Measurements from ENCODE around the gene ITM2B.

Gene ITM2B

DNA sequence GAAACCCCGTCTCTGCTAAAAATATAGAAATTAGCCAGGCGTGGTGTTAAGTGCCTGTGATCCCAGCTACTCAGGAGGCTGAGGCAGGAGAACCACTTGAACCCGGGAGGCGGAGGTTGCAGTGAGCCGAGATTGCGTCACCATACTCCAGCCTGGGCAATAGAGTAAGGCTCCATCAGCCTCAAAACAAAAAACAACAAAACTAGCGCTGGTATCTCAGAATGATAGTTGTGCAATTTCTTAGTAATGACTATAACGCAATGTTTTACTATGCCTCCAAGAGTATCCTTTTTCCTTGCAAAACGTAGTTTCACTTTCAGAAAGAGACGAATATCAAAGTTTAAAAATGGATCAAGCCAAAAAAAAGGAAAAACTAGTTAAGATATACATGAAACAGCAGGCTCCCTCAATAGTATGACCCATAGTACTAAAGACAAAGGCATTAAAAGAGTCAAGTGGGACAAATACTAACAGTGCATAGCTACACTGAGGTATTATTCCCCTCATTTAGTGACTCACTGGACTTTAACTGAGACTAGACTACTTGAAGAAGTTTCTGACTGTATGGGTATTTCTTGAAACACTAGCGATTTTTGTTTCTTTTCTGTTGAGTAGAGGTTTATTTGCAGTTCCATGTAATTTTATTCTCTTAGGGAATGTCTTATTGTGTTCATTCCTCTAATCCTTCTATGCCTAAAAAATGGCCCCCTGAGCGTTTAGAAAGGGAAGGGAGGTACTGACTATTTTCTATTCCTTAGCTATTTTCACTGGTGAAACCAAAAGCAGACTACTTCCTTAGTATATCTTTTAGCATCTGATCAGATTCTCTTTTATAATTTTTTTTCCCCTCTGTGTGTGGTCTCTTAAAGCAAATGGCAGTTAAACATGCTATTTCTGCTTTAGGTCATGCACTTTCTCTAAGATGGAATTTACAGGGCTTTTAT is 10.4 kb upstream of the ITM2B start:
- H3K4me3 ChIP-seq, result peak overlapping the region; percentile 27; the same call in 1 of the 2 replicates
- no peaks in the 10 kb centered on the region for H4K20me1 ChIP-seq
- no peaks in the 10 kb centered on the region for H3K36me3 ChIP-seq
- peak; percentile 74 for TF ChIP-seq Cebpa-rat (IDR thresholded peaks at IDR 0.05)
- no peak overlapping the region for H3K9ac ChIP-seq
- peaks cover 41% of the 10 kb centered on the region for H3K4me1 ChIP-seq
- H3K27ac ChIP-seq, result peak overlapping the region; percentile 25; the same call in 1 of the 2 replicates
- peak overlapping the region; percentile 81 for H3K4me2 ChIP-seq
- no peaks in the 10 kb centered on the region for H3K27me3 ChIP-seq
- peaks cover 6% of the 10 kb centered on the region for H3K9me3 ChIP-seq

GRCh38 chr13:48224701-48225100 is 8.3 kb upstream of the ITM2B start:
- Histone ChIP-seq H3K4me1 (peaks cover 39% of the 10 kb centered on the region), H3K4me3 (no peak overlapping the region), H3K9ac (no peak overlapping the region), H3K27me3 (no peaks in the 10 kb centered on the region), H4K20me1 (no peaks in the 10 kb centered on the region), H3K9me3 (no peaks in the 10 kb centered on the region), H3K36me3 (no peaks in the 10 kb centered on the region), H3K27ac (no peak overlapping the region), H3K4me2 (no peak overlapping the region)
- TF ChIP-seq Cebpa-rat (IDR thresholded peaks at IDR 0.05), result no peak

DNA sequence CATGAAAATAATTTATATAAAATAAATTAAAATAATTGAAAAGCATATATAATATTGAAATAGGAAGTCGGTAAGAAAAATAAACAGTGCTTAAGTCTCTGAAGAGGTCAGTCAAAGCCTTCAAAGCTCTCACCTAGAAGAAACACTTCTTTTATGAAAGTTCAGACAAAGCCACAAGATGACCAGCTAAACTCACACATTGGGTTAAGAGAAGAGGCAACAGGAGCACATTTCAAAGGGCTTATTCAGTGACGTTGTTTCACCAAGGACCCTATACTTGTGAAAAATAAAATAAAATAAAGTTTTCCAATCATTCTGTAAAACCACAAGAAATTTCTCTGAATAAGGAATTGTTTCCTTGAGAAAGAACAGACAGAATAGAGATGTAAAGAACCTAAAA is 2.5 kb upstream of the ITM2B start:
- no peaks in the 10 kb centered on the region for H3K27me3 ChIP-seq
- H3K9me3 ChIP-seq, result no peaks in the 10 kb centered on the region
- no peak overlapping the region for H3K27ac ChIP-seq
- no peak overlapping the region for H3K4me3 ChIP-seq
- TF ChIP-seq Cebpa-rat (IDR thresholded peaks at IDR 0.05), result no peak
- H3K9ac ChIP-seq, result no peak overlapping the region
- no peaks in the 10 kb centered on the region for H3K36me3 ChIP-seq
- no peak overlapping the region for H3K4me2 ChIP-seq
- H4K20me1 ChIP-seq, result peaks cover 13% of the 10 kb centered on the region
- H3K4me1 ChIP-seq, result peaks cover 19% of the 10 kb centered on the region

- no peaks in the 10 kb centered on the region for H3K36me3 ChIP-seq
- H3K4me1 ChIP-seq, result peaks cover 24% of the 10 kb centered on the region
- H3K9me3 ChIP-seq, result no peaks in the 10 kb centered on the region
- H3K4me3 ChIP-seq, result no peak overlapping the region
- no peak overlapping the region for H3K4me2 ChIP-seq
- TF ChIP-seq Cebpa-rat (IDR thresholded peaks at IDR 0.05), result no peak
- H3K9ac ChIP-seq, result no peak overlapping the region
- H4K20me1 ChIP-seq, result peaks cover 18% of the 10 kb centered on the region
- no peaks in the 10 kb centered on the region for H3K27me3 ChIP-seq
- no peak overlapping the region for H3K27ac ChIP-seq
These were observed 1.9 kb upstream of the ITM2B start for GRCh38 chr13:48231080-48231479.

DNA sequence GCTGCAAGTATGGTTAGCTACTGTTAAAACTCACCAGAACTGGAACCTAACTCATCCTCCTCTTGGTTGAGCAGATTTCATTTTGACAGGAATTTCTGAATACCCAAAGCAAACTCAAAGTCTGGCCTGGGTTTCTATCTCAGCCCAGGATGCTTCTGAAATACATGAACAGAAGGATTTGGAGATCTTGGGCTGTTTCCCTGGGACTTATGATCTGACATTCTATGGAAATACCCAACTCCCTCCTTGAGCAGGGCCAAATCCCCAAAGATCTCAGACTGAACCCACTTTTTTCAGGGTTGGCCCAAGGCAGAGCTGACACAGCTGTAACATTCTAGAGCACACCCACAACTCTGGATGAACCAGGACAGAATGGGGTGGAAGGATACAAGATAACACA is 1.1 kb upstream of the ITM2B start:
- H3K4me3 ChIP-seq, result no peak overlapping the region
- no peak overlapping the region for H3K9ac ChIP-seq
- no peak overlapping the region for H3K27ac ChIP-seq
- no peak for TF ChIP-seq Cebpa-rat (IDR thresholded peaks at IDR 0.05)
- no peaks in the 10 kb centered on the region for H3K9me3 ChIP-seq
- no peaks in the 10 kb centered on the region for H3K36me3 ChIP-seq
- H4K20me1 ChIP-seq, result peaks cover 27% of the 10 kb centered on the region
- H3K27me3 ChIP-seq, result no peaks in the 10 kb centered on the region
- peak overlapping the region; percentile 90 for H3K4me2 ChIP-seq
- peaks cover 32% of the 10 kb centered on the region for H3K4me1 ChIP-seq

GRCh38 chr13:48232420-48233045 is 473 bp upstream of the ITM2B start:
- no peaks in the 10 kb centered on the region for H3K36me3 ChIP-seq
- H3K4me1 ChIP-seq, result peaks cover 38% of the 10 kb centered on the region
- H4K20me1 ChIP-seq, result peaks cover 33% of the 10 kb centered on the region
- H3K27me3 ChIP-seq, result no peaks in the 10 kb centered on the region
- H3K9ac ChIP-seq, result peak overlapping the region; percentile 98
- H3K4me2 ChIP-seq, result peak overlapping the region; percentile 90
- H3K9me3 ChIP-seq, result no peaks in the 10 kb centered on the region
- TF ChIP-seq Cebpa-rat (IDR thresholded peaks at IDR 0.05), result no peak
- H3K4me3 ChIP-seq, result peak overlapping the region; percentile 97
- H3K27ac ChIP-seq, result no peak overlapping the region

- Histone ChIP-seq H3K9ac (peak overlapping the region; percentile 98), H3K27ac (peak overlapping the region; percentile 98), H3K4me3 (peak overlapping the region; percentile 97), H3K4me1 (peaks cover 42% of the 10 kb centered on the region), H4K20me1 (peaks cover 43% of the 10 kb centered on the region), H3K9me3 (peaks cover under 1% of the 10 kb centered on the region; the same call in 1 of the 2 replicates), H3K36me3 (peaks cover 2% of the 10 kb centered on the region; the same call in 1 of the 2 replicates), H3K27me3 (no peaks in the 10 kb centered on the region), H3K4me2 (peak overlapping the region; percentile 90)
- TF ChIP-seq Cebpa-rat (IDR thresholded peaks at IDR 0.05), result no peak
These were observed 983 bp downstream of the ITM2B start for GRCh38 chr13:48233889-48234488.

DNA sequence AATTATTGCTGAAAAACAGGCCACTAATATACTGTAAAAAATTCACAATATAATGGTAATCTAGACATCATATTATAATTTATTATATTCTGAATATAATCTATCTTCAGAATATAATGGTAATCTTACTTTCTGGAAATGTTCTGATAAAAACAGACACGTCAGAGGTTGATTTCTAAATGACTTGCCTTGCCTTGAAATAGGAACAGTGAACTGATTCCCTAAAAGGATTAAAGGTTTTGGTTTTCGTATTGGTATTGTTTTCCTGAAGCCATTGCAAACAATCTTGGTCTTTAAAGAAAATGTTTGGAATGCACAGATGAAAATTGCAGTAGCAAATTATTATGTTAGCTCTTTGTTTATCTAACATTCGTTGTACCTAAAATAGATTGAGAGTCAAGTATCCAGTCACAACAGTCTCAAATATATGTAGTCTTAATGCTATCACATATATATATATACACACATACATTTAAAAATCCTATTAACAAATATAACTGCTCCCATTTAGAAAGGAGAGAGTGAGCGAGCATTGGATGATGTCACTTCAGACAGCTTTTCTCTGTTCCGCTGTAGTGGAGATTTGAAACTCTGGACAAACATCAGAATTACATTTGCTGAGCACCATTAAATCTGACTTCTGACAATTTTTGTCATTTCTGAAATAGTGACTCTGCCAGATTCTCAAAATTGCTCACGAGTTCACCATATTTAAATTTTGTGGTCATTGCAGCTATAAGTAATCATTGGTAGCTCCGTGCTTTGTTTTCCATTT is 1.7 kb downstream of the ITM2B start:
- H3K36me3 ChIP-seq, result peaks cover 9% of the 10 kb centered on the region

More for the DNA sequence above, 1.7 kb downstream of the ITM2B start:
- H3K27me3 ChIP-seq, result no peaks in the 10 kb centered on the region
- peak overlapping the region; percentile 98 for H3K27ac ChIP-seq
- H3K4me2 ChIP-seq, result peak overlapping the region; percentile 90
- H3K4me1 ChIP-seq, result peaks cover 42% of the 10 kb centered on the region
- H3K9me3 ChIP-seq, result peaks cover 8% of the 10 kb centered on the region
- H3K9ac ChIP-seq, result peak overlapping the region; percentile 98
- peak overlapping the region; percentile 97 for H3K4me3 ChIP-seq
- no peak for TF ChIP-seq Cebpa-rat (IDR thresholded peaks at IDR 0.05)
- peaks cover 51% of the 10 kb centered on the region for H4K20me1 ChIP-seq
